Stimulated activated CD8-positive, alpha-beta memory T cell treated with anti-CD3 and anti-CD28 coated beads, Interleukin-4, amount 100 ng/mL, for 4 hours (primary cell): ENCODE results near the gene CLEC5A.
"Not testable (repeated sequence)": the region's sequence is repeated elsewhere in the genome, so short reads cannot be mapped to it uniquely, and the experiment has no call there.

Source experiments
- DNase-seq, 2 donors: peaks; one replicate each; pipeline ENCODE4 v3.0.0-alpha.2; 2020; ENCODE audit warnings: low read depth in 2 of 2, low spot score in 1 of 2

Gene CLEC5A

GRCh38 chr7:141946796-141947195 is at the start of gene CLEC5A:
TSS of gene CLEC5A (minus strand) at chr7:141946974. CDS start at chr7:141946292, 682 bp downstream.
- no peak for DNase-seq

- no peak for DNase-seq
Observed at GRCh38 chr7:141993354-141993753, 46.6 kb upstream of the CLEC5A start.

GRCh38 chr7:141992688-141993087 is 45.9 kb upstream of the CLEC5A start:
- no peak for DNase-seq

- DNase-seq: no peak
Observed at GRCh38 chr7:141992156-141992555, 45.4 kb upstream of the CLEC5A start.

GRCh38 chr7:141991140-141991539 is 44.4 kb upstream of the CLEC5A start:
- DNase-seq: no peak

- no peak for DNase-seq
Observed at GRCh38 chr7:141990011-141990725, 43.4 kb upstream of the CLEC5A start.

GRCh38 chr7:141987803-141988202 is 41.0 kb upstream of the CLEC5A start:
- not testable (repeated sequence) for DNase-seq

GRCh38 chr7:141986923-141987322 is 40.1 kb upstream of the CLEC5A start:
- no peak for DNase-seq

- not testable (repeated sequence) for DNase-seq
Observed at GRCh38 chr7:141985926-141986325, 39.2 kb upstream of the CLEC5A start.

GRCh38 chr7:141979568-141979967 is 32.8 kb upstream of the CLEC5A start:
- DNase-seq: no peak

GRCh38 chr7:141978351-141978750 is 31.6 kb upstream of the CLEC5A start:
- DNase-seq: no peak

- no peak for DNase-seq
Observed at GRCh38 chr7:141976524-141977245, 29.9 kb upstream of the CLEC5A start.

GRCh38 chr7:141975806-141976523 is 29.2 kb upstream of the CLEC5A start:
- DNase-seq: peak; percentile 21 to 40

- DNase-seq: no peak
Observed at GRCh38 chr7:141974831-141975230, 28.1 kb upstream of the CLEC5A start.

GRCh38 chr7:141973673-141974072 is 26.9 kb upstream of the CLEC5A start, which contains the start of gene TAS2R38:
TSS of gene TAS2R38 (minus strand) at chr7:141973773. CDS start at chr7:141973689, 84 bp downstream.
- no peak for DNase-seq

GRCh38 chr7:141960687-141961422 is 14.1 kb upstream of the CLEC5A start:
- DNase-seq: no peak

GRCh38 chr7:141956084-141956483 is 9.3 kb upstream of the CLEC5A start:
- DNase-seq: no peak

- no peak for DNase-seq
Observed at GRCh38 chr7:141954334-141954733, 7.6 kb upstream of the CLEC5A start.

- no peak for DNase-seq
Observed at GRCh38 chr7:141952461-141952860, 5.7 kb upstream of the CLEC5A start.

- no peak for DNase-seq
Observed at GRCh38 chr7:141950806-141951205, 4.0 kb upstream of the CLEC5A start.

GRCh38 chr7:141949911-141950310 is 3.1 kb upstream of the CLEC5A start:
- DNase-seq: no peak
